Trophoblast cell (in vitro differentiated cells and primary cell): ENCODE results near the gene COQ8B.

Source experiments
- DNase-seq, 2 donors: peaks; one replicate each; pipeline ENCODE4 v3.0.0-alpha.2; 2016
- H2AFZ ChIP-seq: 2 replicates; pipeline ENCODE4 v1.6.1; 2013; ENCODE audit warnings: low read length, moderate library complexity, mild to moderate bottlenecking; ENCODE audit not compliant: insufficient read depth, poor library complexity
- H2AK5ac ChIP-seq: 2 replicates; pipeline ENCODE4 v1.6.1; 2013; ENCODE audit warnings: mild to moderate bottlenecking, low read length
- H2BK120ac ChIP-seq: 2 replicates; pipeline ENCODE4 v1.6.1; 2013; ENCODE audit warnings: low read length, mild to moderate bottlenecking, moderate library complexity; ENCODE audit not compliant: insufficient read depth, poor library complexity
- H2BK12ac ChIP-seq: 2 replicates; pipeline ENCODE4 v1.6.1; 2013; ENCODE audit warnings: mild to moderate bottlenecking, low read length, moderate library complexity
- H2BK5ac ChIP-seq: 2 replicates; pipeline ENCODE4 v1.6.1; 2013; ENCODE audit warnings: low read length, low read depth, moderate library complexity, mild to moderate bottlenecking; ENCODE audit not compliant: poor library complexity
- H3K14ac ChIP-seq: 2 replicates; pipeline ENCODE4 v1.6.1; 2013; ENCODE audit warnings: mild to moderate bottlenecking, low read length
- H3K18ac ChIP-seq: 2 replicates; pipeline ENCODE4 v1.6.1; 2013; ENCODE audit warnings: mild to moderate bottlenecking, low read length
- H3K23ac ChIP-seq: 2 replicates; pipeline ENCODE4 v1.6.1; 2013; ENCODE audit warnings: low read length
- H3K27ac ChIP-seq: 2 replicates; pipeline ENCODE4 v1.5.1; 2013; ENCODE audit warnings: low read depth, mild to moderate bottlenecking, inconsistent platforms, low read length, moderate library complexity
- H3K27me3 ChIP-seq: 2 replicates; pipeline ENCODE4 v1.6.1; 2013; ENCODE audit warnings: inconsistent platforms, mild to moderate bottlenecking, low read length, moderate library complexity; ENCODE audit not compliant: insufficient read depth
- H3K36me3 ChIP-seq, 2 experiments: 1 replicate in 1 of 2; 2 replicates in 1 of 2; pipeline ENCODE4 v1.6.1; 2013; ENCODE audit warnings: low read length in 2 of 2, mild to moderate bottlenecking in 2 of 2, moderate library complexity in 1 of 2; ENCODE audit not compliant: insufficient read depth in 2 of 2, control insufficient read depth in 1 of 2
- H3K4ac ChIP-seq: 2 replicates; pipeline ENCODE4 v1.6.1; 2013; ENCODE audit warnings: low read depth, mild to moderate bottlenecking, low read length, moderate library complexity
- H3K4me1 ChIP-seq, 2 experiments: 1 replicate in 1 of 2; 2 replicates in 1 of 2; pipeline ENCODE4 v1.6.1; 2013; ENCODE audit warnings: low read length in 2 of 2, mild to moderate bottlenecking in 2 of 2, moderate library complexity in 1 of 2; ENCODE audit not compliant: insufficient read depth in 2 of 2, control insufficient read depth in 1 of 2
- H3K4me2 ChIP-seq: 2 replicates; pipeline ENCODE4 v1.6.1; 2013; ENCODE audit warnings: inconsistent platforms, mild to moderate bottlenecking, low read length, moderate library complexity
- H3K4me3 ChIP-seq: 2 replicates; pipeline ENCODE4 v1.5.1; 2013; ENCODE audit warnings: mild to moderate bottlenecking, low read depth, low read length, inconsistent platforms
- H3K79me1 ChIP-seq: one replicate; pipeline ENCODE4 v1.6.1; 2013; ENCODE audit warnings: low read length
- H3K79me2 ChIP-seq: 2 replicates; pipeline ENCODE4 v1.6.1; 2013; ENCODE audit warnings: low read length, mild to moderate bottlenecking; ENCODE audit not compliant: control insufficient read depth, insufficient read depth, poor library complexity
- H3K9ac ChIP-seq: 2 replicates; pipeline ENCODE4 v1.6.1; 2013; ENCODE audit warnings: mild to moderate bottlenecking, low read length
- H3K9me3 ChIP-seq: 2 replicates; pipeline ENCODE4 v1.6.1; 2013; ENCODE audit warnings: low read depth, mild to moderate bottlenecking, control low read depth, inconsistent platforms, low read length; ENCODE audit not compliant: insufficient read depth
- H4K12ac ChIP-seq: 2 replicates; pipeline ENCODE4 v1.6.1; 2013; ENCODE audit warnings: low read depth, mild to moderate bottlenecking, low read length, moderate library complexity
- H4K8ac ChIP-seq: 2 replicates; pipeline ENCODE4 v1.6.1; 2013; ENCODE audit warnings: low read depth, mild to moderate bottlenecking, low read length, moderate library complexity
- H4K91ac ChIP-seq: one replicate; pipeline ENCODE4 v1.6.1; 2013; ENCODE audit warnings: low read depth, mild to moderate bottlenecking, low read length, moderate library complexity
- WGBS: extraction: QIAGEN DNeasy Blood & Tissue Kit; methylation state at CpG from one replicate; pipeline ENCODE4 v1.1.7; 2013; ENCODE audit warnings: missing lambda C conversion rate; ENCODE audit not compliant: insufficient read length, insufficient coverage; ENCODE audit errors: extremely low coverage; 5-methylcytosine and 5-hydroxymethylcytosine counted together

COQ8B gene

GRCh38 chr19:40697007-40697406 is 19.7 kb downstream of the COQ8B start:
- Histone ChIP-seq H4K8ac (no peak overlapping the region), H3K4ac (no peak overlapping the region), H4K12ac (no peak overlapping the region), H2BK12ac (no peak overlapping the region), H3K4me2 (no peak overlapping the region), H3K23ac (no peak overlapping the region), H3K79me2 (no peaks in the 10 kb centered on the region), H2AFZ (no peak overlapping the region), H3K27ac (no peak overlapping the region), H3K27me3 (no peaks in the 10 kb centered on the region), H3K79me1 (no peaks in the 10 kb centered on the region), H3K4me1 (no peaks in the 10 kb centered on the region), H2BK120ac (no peak overlapping the region), H3K18ac (no peak overlapping the region), H3K9me3 (no peaks in the 10 kb centered on the region), H3K14ac (no peak overlapping the region), H3K4me3 (no peak overlapping the region), H2AK5ac (no peak overlapping the region), H2BK5ac (no peak overlapping the region), H4K91ac (no peak overlapping the region), H3K36me3 (peaks cover 30 to 56% of the 10 kb centered on the region in 2 experiments), H3K9ac (no peak overlapping the region)
- DNase-seq, result no peak
- WGBS, result no CpG with 5 or more reads among the region's 6 CpGs

GRCh38 chr19:40695881-40696280 is 20.8 kb downstream of the COQ8B start:
- no peak for DNase-seq
- H2BK120ac ChIP-seq, result no peak overlapping the region
- H4K91ac ChIP-seq, result no peak overlapping the region
- H3K79me2 ChIP-seq, result no peaks in the 10 kb centered on the region
- no peaks in the 10 kb centered on the region for H3K9me3 ChIP-seq
- H2BK12ac ChIP-seq, result no peak overlapping the region
- H3K36me3 ChIP-seq, result peaks cover 33 to 51% of the 10 kb centered on the region in 2 experiments
- H3K18ac ChIP-seq, result no peak overlapping the region
- H4K12ac ChIP-seq, result no peak overlapping the region
- WGBS, result no CpG with 5 or more reads among the region's 5 CpGs
- no peak overlapping the region for H3K9ac ChIP-seq
- no peak overlapping the region for H3K14ac ChIP-seq
- no peak overlapping the region for H3K23ac ChIP-seq
- H3K4me3 ChIP-seq, result no peak overlapping the region
- H4K8ac ChIP-seq, result no peak overlapping the region
- peaks cover 4% of the 10 kb centered on the region in 2 experiments for H3K4me1 ChIP-seq
- H2AK5ac ChIP-seq, result no peak overlapping the region
- H3K27ac ChIP-seq, result no peak overlapping the region
- H3K79me1 ChIP-seq, result peaks cover 3% of the 10 kb centered on the region
- H3K4ac ChIP-seq, result no peak overlapping the region
- H3K4me2 ChIP-seq, result no peak overlapping the region
- H2BK5ac ChIP-seq, result no peak overlapping the region
- H3K27me3 ChIP-seq, result no peaks in the 10 kb centered on the region
- H2AFZ ChIP-seq, result no peak overlapping the region

GRCh38 chr19:40693896-40694295 is 22.8 kb downstream of the COQ8B start:
- Histone ChIP-seq H3K4me2 (no peak overlapping the region), H3K23ac (no peak overlapping the region), H4K91ac (no peak overlapping the region), H2BK12ac (no peak overlapping the region), H3K18ac (no peak overlapping the region), H3K4ac (no peak overlapping the region), H2BK5ac (no peak overlapping the region), H3K4me3 (no peak overlapping the region), H2AK5ac (no peak overlapping the region), H3K79me1 (peaks cover 9% of the 10 kb centered on the region), H4K8ac (no peak overlapping the region), H3K79me2 (peaks cover 4% of the 10 kb centered on the region), H2BK120ac (no peak overlapping the region), H3K4me1 (peaks cover 12 to 17% of the 10 kb centered on the region in 2 experiments), H3K9ac (no peak overlapping the region), H3K14ac (no peak overlapping the region), H3K27me3 (no peaks in the 10 kb centered on the region), H4K12ac (no peak overlapping the region), H3K36me3 (peaks cover 29 to 37% of the 10 kb centered on the region in 2 experiments), H2AFZ (no peak overlapping the region), H3K9me3 (no peaks in the 10 kb centered on the region), H3K27ac (no peak overlapping the region)
- no CpG with 5 or more reads among the region's 4 CpGs for WGBS
- no peak for DNase-seq

GRCh38 chr19:40693150-40693788 is 23.4 kb downstream of the COQ8B start:
- H3K18ac ChIP-seq, result no peak overlapping the region
- H3K79me1 ChIP-seq, result peaks cover 9% of the 10 kb centered on the region
- DNase-seq, result no peak
- no peak overlapping the region for H3K23ac ChIP-seq
- no peak overlapping the region for H3K4ac ChIP-seq
- no peak overlapping the region for H4K8ac ChIP-seq
- H2AK5ac ChIP-seq, result no peak overlapping the region
- no peak overlapping the region for H3K4me2 ChIP-seq
- H3K36me3 ChIP-seq, result peaks cover 29 to 37% of the 10 kb centered on the region in 2 experiments
- H3K79me2 ChIP-seq, result peaks cover 4% of the 10 kb centered on the region
- H3K4me3 ChIP-seq, result no peak overlapping the region
- H4K91ac ChIP-seq, result no peak overlapping the region
- no peak overlapping the region for H2BK5ac ChIP-seq
- no peak overlapping the region for H3K27ac ChIP-seq
- H3K9me3 ChIP-seq, result no peaks in the 10 kb centered on the region
- WGBS, result no CpG with 5 or more reads among the region's 11 CpGs
- no peak overlapping the region for H4K12ac ChIP-seq
- no peak overlapping the region for H2BK12ac ChIP-seq
- no peak overlapping the region for H3K14ac ChIP-seq
- H3K27me3 ChIP-seq, result no peaks in the 10 kb centered on the region
- H2BK120ac ChIP-seq, result no peak overlapping the region
- no peak overlapping the region for H3K9ac ChIP-seq
- peaks cover 12 to 19% of the 10 kb centered on the region in 2 experiments for H3K4me1 ChIP-seq
- H2AFZ ChIP-seq, result no peak overlapping the region
